Astrocyte of the hippocampus (primary cell): ENCODE measurements around the gene CTNNA2.
A peak's percentile ranks its signal among the peaks of the same experiment; 100 is the strongest.

Source experiments
- DNase-seq: peaks from one replicate; pipeline ENCODE4 v3.0.0; 2011; ENCODE audit warnings: low read depth, low spot score

CTNNA2 gene

DNA sequence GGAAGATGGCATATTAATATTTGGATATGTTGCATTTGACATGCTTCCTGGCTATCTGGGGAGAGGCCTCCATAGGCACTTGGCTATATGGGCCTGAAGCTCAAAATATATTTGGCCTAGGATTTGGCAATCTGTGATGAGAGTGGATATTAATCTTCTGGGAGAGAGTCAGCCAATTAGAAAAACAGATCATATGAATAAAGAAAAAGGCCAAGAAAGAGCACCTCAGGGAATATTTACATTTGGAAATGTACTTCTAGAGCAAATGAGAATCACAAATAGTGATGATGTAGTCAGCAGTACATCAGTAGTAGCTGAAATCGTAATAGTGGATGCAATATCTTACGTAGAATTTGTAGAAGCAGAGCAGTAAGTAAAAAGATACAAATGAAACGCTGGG lies 277.0 kb downstream of the CTNNA2 start:
- DNase-seq: no peak

DNA sequence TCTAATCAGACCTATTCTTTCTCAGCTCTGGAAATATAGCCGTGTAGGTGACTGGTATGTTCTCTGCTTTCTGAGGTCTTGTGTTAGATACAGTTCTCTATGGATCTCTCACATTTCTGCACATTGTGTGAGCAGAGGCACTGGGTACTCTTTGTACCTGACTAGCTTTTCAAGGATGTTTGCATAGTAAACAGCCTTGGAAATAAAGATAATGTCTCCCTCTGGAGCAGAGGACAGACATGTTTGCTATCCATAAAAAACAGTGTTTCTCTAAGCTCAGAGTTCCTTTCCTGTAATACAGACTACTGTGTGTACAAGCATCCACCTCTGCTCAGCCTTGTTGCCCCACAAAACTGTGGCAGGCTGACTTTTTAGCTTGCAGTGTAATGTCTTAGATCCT lies 279.2 kb downstream of the CTNNA2 start:
- no peak for DNase-seq

DNA sequence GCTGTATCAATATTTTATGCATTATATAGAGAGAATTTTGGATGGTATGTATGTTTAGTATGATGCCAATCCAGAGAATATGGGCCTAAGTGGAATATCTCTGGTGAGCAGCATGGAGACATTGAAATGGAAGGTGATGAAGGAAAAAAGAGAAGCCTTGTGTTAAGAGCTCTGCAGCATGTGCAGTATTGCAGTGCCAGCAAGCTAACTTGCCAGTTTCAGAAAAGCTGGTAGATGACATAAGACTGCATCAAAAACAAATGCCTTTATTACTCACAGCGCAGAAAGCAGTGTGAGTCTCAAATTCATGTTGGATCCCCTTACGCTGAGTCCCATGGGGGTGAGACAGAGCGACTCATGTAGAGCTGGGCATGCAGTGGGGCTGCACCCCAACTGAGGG lies 280.2 kb downstream of the CTNNA2 start:
- DNase-seq: no peak

DNA sequence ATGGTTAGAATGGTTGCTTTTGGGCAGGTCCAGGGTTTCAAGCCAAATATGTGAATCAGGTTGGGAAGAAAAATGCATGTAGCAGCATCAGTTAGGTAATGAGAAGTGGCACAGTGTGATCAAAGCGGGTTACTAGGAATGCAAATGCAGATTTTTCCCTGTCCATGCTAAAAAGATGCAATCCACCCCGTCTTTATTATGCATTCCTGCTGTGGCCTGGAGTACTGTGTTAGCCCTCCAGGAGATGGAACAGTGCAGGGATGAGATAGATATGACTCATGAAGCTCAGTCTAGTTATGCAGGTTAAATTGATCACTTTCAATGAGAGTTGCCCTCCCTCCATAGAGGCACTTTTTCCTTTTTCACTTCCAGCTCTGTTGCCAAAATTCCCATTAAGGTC lies 283.8 kb downstream of the CTNNA2 start:
- DNase-seq: peak; percentile 32

DNA sequence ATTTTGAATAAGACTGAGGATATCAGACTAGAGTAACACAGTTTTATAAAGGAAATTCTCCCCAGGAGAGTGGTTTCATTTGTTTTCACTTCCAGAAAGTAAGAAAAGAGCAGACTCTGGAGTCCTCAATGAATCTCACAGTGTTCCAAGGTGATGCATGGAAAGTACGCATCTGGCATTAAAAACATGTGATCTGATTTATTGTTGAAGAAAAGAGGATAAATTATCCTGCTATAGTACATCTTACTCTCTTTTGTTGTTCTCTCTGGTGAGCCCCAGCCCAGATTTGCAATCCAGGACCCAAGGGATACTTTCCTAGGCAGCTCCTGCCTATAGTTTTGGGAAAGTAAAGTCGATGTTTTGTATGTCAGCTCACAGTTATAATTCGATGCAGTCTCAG lies 285.9 kb downstream of the CTNNA2 start:
- DNase-seq: no peak

DNA sequence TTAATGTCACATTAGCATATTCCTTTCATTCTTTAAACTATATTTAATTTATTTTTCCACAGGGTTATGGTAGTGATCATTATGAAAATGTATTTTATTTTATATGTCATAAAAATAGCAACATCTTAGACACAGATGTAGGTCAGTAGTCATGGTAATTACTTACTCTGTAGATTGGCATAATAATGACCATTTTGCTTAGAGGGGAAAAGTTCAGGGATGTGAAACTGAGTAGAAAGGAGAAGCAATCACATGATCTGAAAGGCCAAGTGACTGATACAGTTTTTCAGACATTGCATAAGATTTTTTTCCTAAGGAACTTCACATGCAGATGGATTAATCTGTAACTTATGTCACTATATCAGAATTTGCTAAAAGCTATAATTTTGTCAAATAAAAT lies 286.9 kb downstream of the CTNNA2 start:
- no peak for DNase-seq

DNA sequence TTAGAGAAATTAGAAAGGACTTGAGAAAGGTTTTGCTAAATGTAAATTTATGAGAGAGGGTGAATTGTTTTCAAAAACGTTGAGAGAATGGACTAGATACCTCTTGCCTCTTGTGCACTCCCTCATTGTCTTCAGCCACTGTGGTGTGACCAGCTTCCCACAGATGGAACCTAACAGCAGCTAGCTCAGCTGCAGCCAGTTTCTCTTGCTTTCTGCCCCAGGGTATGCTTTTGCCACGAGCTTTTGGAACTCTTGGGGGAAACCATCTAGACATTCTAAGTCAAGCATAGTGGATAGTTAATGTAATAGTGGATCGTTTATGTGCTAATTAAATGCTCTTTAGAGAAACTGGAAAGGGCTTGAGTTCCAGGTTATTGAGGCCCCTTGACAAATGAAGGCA lies 288.2 kb downstream of the CTNNA2 start:
- no peak for DNase-seq

DNA sequence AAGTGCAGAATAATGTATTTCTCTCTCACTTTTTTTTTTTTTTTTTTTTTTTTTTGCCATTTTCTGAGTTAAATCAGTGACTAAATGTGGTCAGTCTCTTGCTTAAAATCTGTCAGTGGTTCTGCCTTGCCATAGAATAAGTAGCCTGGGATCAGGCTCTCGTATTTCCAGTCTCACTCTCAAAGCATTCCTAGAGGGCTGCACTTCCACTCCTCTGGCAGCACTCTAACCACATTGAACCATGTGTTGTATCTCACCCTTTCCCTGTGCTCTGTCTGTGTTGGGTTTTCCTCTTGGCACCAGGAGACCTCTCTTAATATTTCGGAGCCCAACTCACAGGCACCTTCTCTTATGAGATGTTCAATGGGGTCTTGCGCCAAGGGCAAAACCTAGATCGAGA lies 304.4 kb downstream of the CTNNA2 start:
- no peak for DNase-seq

DNA sequence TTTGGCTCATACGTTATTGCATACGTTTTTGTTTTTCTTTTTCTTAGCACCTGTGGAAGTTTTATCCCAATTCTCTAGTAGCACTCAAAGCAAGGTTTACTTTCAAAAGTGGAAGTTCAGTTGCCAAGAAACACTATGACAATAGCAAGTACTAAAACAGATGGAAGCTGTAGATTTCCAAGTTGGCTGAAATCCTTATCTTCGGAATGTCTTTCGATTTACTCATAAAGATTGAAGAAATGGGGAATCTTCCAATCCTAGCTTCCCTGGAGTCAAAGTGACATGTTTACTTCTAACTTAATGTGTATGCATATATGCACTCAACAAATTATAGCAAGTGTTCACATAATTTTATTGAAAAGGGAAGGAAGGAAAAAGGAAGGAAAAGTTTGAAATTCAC lies 307.4 kb downstream of the CTNNA2 start:
- no peak for DNase-seq

DNA sequence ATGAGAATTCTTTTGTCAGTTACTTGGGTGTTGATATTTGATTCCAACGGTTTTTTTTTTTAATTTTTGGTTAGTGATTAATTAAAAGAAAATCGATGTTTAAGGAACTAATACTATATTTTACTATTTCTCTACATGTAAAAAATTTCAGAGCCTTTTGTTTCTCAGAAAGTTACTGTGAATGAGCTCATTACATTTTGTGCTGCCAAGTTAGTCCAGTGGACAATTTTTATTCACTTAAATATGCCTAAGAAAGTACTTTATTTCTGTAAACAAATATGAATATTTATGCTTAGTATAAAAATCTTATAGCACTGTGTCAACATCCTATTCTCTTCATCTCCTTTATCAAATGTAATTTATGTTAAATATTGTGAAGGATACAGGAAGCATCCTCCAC lies 309.3 kb downstream of the CTNNA2 start:
- DNase-seq: no peak

DNA sequence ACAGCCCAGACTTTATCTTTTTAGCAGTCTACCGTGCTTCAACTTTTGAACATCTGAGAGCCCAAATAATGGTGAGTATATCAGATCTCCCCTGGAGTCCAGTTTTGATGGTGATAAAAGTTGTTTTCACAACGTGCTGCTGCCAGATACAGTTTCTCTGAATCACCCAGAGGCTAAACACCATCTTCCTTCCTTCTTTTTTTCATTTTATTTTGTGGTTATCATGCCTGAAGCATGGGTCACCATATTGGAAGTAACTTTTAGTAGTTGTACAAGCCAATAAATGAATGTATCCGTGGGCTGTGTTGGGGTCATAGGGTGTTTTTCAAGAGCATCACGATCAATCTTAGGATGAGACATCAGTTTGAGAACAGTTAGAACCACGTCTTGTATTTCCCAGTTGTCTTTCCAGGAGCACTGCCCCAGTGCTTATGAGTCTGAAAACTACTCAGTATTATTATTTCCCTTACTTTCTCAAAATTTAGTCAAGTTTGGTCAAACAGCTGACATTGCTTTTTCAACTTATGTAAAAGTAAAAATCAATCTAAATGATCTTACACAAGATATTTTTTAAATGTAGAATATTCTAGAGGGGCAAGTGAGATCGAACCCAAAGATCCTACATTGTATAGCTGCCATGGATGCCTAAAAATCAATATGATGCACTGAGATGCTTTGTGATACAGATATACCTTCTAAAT lies 311.4 kb downstream of the CTNNA2 start:
- DNase-seq: peak; percentile 30

DNA sequence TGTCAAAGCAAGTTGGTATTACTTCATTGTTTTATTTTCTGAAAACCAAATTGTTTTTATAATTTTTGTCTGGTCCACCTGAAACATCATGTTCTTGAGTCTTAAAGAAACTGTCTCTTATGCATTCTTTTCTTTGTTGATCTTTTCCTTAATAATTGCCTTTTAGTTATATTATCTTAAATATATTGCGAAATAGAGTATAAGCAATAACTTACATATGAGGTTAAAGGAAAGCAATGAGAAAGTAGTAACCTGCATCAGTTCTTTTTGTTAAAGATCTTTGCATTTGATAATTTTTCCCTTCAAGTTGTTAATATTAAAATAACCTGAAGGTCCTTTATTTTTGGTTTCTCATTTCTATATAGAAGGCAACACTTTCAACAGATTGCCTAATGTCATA lies 315.0 kb downstream of the CTNNA2 start:
- DNase-seq: no peak

DNA sequence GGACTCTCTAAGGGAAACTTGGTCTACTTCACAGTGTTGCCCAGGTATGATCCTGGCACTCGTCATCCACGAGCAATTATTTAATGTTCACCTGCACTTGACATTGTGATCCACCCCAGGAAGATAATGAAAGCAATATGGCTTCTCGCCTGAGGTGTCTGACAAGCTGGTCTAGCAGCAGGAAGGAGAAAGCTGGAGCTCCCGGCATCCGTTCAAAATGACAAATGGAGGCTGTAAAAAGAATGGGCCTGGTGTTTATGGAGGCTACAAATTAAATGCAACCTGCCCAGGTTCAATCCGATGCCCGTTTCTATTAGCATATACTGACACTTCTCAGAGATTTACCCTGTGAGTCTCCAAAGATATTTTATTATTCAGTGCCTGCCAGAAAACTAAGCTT lies 317.6 kb downstream of the CTNNA2 start:
- no peak for DNase-seq

DNA sequence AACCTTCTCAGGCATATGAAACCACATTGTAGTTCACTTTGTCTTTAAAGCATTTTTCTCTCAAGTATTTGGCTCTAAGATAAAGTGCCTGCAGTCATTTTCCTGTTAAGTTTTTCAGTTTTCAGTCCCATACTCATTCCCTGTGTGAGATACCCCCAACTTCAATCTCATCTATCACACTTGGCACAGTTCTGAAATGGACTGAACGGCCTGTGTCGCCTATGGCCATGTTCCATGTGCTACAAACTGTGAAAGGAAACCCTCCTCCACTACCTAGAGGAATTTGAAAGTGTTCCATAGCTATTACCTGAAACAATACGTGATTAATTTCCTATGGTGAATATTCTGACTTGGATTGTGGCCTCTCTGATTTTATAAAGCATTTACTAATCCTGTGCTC lies 319.1 kb downstream of the CTNNA2 start:
- DNase-seq: no peak

DNA sequence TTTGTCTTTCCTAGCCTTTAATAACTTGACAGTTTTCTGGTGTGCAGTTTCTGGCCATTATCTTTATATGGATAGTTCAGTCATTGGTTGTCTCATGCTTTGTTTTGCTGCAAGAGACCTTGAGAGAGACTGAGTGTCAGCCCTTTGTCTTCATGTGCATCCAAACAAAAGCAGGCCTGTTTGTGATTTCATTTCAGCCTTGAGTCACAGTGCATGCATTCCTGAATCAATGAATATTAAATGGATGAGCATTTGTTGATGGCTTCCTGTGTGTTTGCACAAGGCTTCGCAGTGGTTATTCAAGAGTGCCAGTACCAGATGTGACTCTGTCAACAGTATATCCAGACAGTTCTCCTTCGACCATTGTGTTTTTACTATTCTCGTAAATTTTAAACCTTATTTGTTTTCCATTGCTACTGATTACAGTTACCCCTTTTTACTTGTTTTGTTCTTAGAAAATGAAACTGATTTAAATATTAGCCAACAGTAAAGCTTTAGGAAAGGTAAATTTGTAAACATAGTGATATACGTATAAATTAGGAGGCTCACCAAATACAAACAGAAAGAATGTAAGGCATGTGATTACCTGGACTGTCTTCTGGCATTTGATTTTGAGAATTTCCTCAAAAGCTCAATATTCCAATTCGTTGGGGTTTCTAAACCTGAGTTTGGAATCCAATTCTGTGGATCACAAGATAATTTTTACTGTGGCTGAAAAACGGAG lies 319.8 kb downstream of the CTNNA2 start:
- DNase-seq: peak; percentile 63

DNA sequence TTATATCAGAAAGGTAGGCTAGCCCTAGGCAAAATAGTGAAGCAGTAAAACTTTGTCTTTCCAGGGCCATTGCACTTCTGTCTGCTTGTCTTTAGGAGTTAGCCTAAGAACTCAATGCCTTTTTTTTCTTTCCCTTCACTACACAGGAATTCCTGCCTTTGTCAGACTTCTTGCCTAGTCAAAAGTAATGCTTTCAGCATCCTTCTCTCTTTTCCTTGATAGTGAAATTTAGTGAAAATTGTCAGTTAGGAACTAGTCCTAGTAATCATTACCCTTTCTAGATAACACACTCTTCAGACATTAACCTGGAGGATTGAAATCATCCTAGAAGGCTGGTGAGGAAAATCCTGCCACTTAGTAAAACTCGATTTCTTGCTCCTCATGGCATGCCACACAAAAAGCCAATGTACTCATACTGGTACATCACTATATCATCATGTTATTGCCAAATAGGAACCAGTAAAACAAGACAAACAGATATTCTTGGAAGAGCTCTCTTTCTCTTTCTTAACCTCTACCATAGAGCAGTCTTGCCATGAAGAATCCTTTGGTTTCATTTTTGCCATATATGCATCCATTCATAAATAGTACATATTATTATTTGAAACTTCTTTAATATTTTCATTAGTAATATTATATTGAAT lies 320.5 kb downstream of the CTNNA2 start:
- DNase-seq: no peak

DNA sequence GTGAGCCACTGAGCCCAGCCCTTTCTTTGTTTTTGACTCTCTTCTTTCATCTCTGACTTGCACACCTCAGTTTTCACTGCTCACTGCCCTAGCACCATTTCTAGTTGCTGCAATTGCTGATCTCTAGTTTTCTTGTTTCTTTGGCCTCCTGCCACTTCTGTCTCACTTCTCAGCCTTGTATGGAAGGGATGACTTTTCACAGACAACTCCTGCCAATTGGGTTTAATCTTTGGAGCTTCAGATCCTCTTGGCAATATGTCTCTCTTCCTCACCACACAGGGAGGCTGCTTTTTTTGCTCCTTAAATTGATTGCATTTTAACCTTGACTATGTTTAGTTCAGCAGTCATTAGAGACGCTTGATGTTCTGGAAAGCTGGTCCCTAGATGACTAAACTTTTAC lies 323.1 kb downstream of the CTNNA2 start:
- DNase-seq: no peak

DNA sequence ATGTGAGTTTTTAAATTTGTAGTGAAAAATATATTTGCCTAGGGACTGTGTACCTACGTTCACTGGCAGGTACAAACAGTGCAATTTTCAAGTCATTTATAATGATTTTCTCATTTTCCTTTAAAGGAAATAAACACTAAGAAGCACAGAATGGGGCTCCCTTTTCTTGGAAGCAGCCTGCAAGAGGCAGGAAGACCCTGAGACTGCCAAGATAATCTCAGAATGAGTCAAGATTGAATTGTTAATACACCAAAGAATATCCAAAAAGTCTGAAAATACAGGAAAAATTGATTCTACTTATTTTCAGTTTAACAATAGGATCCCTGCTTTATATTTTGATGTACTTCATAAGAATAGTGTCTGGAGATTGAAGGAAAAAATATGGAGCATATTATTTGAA lies 331.2 kb downstream of the CTNNA2 start:
- no peak for DNase-seq

DNA sequence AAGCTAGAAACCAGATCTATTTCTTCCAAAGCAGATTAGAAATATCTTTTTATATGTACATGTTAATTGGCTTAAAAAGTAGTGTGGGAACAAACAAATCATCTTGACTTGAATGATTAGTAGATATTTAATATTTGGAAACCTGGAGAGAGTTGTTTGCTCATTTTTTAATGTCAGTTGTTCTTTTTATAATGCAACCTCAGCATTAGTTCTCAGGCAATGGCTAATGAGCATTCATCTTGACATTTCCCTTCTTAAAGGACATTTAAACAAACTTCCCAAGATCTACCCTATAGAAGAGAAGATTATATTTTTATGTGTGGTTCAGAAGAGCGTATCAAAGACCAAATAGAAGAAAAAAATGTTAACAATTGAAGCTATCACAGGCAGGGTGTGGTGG lies 334.0 kb downstream of the CTNNA2 start:
- DNase-seq: no peak

DNA sequence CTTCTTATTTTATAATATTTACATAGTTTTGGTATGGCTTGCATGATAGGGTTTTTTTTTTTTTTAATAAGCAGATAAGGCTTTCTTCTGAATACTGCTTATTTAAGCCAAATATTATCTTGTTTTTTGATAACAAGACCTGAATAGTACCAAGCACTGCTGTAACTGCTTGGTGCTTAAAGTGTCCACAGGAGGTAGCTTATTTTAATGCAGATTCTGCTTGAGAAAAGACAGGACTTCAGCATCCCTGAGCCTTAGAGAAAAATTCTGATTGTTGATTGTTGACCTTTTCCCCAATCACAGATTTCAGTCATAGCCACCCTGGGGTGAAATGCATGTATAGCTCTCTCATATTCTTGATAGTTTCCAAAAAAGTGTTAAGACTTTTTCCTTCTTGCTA lies 336.4 kb downstream of the CTNNA2 start:
- no peak for DNase-seq

DNA sequence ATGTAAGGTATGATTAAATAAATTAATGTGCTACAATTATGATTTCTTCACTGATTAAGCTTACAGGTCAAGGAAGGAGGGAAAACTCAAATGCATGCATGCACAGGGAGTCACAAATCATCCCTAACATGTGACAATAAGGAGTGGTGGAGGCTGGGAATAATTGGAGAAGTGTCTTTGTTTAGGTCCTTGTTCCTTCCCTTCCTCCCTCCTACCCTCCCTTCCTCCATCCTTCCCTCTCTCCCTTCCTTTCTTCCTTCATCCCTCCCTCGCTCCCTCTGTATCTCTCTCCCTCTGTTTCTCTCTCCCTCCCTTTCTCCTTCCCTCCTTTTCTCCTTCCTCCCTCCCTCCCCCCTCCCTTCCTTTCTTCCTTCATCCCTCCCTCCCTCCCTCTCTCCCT lies 337.1 kb downstream of the CTNNA2 start:
- DNase-seq: no peak

DNA sequence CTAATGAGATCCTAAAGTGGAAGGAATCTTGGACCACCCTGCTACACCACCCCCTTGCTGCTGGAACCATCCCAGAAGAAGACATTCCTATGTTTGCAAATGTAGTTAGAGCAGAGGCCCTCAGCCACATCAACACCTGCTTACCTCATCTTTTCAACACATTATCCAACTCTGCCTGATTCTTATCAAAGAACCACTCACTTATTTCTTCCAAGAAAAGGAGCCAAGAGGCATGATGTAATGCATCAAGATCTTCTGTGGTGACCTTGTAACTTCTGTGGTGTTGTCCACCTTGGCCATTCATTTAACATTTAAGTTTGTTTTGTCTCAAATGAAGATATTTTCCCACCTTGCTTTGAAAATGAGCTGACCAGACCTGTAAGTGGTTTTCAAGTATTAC lies 338.1 kb downstream of the CTNNA2 start:
- no peak for DNase-seq
